DMS153 (cell line): ENCODE measurements around the gene WDR5B.
"Not testable (repeated sequence)": the region's sequence is repeated elsewhere in the genome, so short reads cannot be mapped to it uniquely, and the experiment has no call there.

Experiments used
- DNase-seq: peaks from one replicate; lab custom pipeline; 2025; lab: John Stamatoyannopoulos, UW

WDR5B gene

DNA sequence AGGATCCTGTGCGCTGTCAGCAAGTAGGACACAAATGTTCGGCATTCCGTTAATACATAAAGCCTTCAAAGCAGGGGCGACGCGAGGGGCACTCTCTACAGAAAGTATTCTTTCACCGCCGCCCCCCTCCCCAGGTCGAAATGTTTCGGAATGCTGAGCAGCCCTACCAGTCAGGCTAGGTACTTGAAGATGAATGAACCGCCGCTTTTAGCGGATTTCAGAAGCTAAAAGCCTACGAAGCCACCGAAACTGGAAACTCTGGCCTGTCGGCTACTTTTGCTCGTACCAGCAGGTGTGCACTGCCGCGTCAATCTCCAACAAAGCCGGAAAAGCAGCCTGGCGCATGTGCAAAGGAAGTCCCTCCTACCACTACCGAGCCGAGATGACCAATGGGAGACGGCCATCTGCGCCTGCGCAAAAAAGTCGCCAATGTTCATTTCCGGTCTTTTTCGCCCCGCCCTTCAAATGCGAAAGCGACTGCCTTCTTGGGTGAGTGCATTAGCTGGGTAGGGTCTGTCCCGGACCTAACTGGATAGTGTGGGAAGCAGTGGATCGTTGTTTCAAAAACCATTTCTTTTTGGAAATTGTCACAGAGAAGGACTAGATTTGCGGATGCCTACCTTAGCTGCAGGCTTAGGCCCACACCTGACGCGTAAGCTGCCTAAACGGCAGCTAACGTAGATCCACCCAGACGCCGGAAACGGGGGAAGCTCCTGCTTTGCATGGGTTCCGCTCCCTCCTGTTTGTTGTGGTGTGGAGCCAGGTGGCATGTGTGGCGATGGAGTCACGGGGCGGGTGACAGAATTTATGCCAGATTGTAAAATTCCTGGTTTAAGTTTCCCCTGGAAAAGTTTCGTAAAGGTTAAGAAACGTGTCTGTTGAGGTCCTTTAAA is at the start of gene WDR5B:
Gene WDR5B (minus strand): TSS at position 301 of the 893 bp plus-strand sequence. CDS start 534 bp downstream, outside the sequence.
- DNase-seq = no peak

DNA sequence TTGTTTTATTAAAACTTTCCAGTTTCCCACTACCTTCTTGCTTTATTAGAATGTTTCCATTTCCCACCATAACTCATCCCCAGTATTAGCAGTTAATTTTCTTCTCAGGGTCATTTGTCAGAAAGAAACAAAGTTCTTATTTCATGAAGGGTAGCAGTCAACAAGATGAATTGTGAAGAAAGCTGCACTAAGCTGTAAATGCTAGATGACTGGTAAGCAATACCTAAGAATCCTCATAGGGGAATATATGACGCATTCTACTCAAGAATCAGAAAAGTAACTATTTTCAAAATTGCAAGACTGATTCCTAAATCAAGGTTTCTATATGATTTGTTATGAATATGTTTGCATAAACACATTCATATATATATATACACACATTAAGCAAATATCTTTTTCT is 48.8 kb upstream of the WDR5B start:
- no peak for DNase-seq

DNA sequence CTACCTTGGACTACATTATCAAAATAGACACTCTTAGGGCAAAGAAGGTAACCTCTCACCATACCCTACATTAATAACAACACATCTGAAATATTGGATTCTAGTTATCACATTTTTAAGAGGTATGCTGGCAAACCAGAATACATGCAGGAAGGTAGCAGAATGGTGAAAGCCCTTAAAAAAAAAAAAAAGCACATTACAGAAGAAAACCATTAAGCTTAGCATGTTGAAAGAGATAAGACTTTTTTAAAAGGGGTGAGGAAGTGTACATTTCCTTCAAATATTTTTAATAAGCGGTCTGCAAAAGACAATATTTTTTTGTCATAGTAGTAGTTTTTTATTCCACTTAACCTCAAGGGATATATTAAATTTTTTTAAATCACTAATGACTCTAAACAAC is 46.5 kb upstream of the WDR5B start:
- no peak for DNase-seq

- no peak for DNase-seq
Measured at GRCh38 chr3:122461806-122462205, 45.9 kb upstream of the WDR5B start.

- DNase-seq = no peak
Measured at GRCh38 chr3:122458992-122459391, 43.1 kb upstream of the WDR5B start.

GRCh38 chr3:122457706-122458105 is 41.8 kb upstream of the WDR5B start:
- DNase-seq = no peak

- DNase-seq = no peak
Measured at GRCh38 chr3:122456074-122456473, 40.2 kb upstream of the WDR5B start.

DNA sequence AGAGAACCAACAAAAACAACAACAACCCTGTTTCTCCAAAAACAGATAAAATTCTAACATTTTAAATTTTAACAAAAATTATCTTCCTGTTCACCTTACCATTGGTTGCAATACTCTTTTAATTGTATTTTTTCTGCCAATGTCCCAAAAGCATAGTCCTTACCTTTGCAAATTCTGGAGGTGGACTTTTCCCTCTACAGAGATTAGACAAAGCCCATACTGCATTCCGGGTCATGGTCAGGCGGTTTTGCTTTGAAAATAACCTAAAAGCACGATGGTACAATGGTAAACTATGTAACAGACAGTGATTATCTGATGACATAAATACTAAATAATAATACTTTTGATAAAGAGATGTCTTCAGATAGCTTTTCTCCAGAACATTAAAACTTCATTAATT is 35.5 kb upstream of the WDR5B start:
- no peak for DNase-seq

DNA sequence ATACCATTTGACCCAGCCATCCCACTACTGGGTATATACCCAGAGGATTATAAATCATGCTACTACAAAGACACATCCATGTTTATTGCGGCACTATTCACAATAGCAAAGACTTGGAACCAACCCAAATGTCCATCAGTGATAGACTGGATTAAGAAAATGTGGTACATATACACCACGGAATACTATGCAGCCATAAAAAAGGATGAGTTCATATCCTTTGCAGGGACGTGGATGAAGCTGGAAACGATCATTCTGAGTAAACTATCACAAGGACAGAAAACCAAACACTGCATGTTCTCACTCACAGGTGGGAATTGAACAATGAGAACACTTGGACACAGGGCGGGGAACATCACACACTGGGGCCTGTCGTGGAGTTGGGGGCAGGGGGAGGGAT is 32.4 kb upstream of the WDR5B start:
- not testable (repeated sequence) for DNase-seq

DNA sequence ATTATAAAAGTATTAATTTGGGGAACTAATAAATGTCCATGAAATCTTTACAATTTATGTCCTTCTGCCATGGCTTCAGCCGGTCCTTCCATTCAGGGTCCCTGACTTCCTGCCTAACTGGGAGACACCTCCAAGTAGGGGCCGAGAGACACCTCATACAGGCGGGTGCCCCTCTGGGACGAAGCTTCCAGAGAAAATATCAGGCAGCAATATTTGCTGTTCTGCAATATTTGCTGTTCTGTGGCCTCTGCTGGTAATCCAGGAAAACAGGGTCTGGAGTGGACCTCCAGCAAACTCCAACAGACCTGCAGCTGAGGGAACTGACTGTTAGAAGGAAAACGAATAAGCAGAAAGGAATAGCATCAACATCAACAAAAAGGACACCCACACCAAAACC is 28.6 kb upstream of the WDR5B start:
- not testable (repeated sequence) for DNase-seq

GRCh38 chr3:122443762-122444490 is 28.1 kb upstream of the WDR5B start:
- not testable (repeated sequence) for DNase-seq

- no peak for DNase-seq
Measured at GRCh38 chr3:122443090-122443489, 27.2 kb upstream of the WDR5B start.

GRCh38 chr3:122435950-122436349 is 20.1 kb upstream of the WDR5B start:
- DNase-seq = no peak

- DNase-seq = no peak
Measured at GRCh38 chr3:122430371-122430770, 14.5 kb upstream of the WDR5B start.

DNA sequence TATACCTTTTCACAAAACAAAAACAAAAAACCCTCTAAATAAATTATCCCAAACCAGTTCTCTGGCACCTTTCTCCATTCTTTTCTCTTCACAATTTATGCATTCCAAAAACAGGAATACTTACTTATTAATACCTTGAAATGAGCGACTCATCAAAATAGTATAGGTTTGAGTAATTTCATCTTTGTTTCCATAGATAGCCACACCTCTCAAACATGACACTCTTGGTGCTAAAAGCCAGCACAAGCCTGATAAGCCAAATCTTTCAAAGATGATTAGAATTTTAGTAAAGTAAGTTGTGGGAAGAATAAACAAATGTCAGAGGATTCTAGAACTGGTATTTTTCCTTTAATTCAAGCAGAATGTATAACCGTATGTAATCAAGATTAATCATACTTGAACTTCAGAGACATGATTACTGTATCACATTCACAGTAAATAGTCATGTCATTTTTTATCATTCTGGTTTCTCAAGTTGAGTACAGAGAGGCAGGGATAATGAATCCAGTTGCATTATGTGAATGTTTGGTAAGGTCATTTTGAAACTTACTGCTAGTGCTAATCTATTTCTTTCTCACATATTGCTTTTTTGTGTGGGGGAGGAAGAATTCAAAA is 12.1 kb upstream of the WDR5B start:
- no peak for DNase-seq

DNA sequence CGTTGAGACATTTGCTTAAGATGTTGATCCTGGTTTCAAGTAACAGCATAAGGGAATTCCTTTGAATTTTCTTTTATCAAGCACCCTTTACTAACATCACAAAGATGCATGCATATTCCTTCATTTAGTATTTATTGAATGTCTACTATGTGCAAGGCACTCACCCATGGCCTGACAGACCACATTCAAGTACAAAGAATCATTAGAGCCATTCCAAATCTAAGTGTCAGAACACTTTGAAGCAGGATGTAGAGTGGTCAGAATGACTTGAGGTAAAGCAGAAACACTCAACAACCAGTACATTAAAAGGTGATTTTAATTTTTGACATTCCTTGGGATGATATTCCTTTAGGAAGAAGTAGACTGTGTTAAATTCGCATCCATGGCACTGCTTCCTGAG is 6.0 kb upstream of the WDR5B start:
- no peak for DNase-seq

DNA sequence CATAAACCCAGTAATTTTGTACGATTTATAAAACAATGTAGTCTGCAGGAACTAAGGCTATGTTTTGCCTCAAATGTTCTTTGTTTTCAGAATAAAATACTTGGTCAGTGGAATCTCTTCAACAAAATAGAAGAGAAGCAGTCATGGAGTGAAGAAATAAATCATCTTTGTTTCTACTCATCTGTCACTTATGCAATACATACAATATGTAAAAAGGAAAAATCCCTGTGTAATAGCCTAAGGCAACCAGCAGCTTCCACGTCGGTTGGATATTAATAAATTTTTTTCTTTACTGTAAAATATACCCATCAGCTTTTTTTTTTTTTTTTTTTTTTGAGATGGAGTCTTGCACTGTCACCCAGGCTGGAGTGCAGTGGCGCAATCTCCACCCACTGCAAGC is 5.2 kb upstream of the WDR5B start:
- DNase-seq = no peak

DNA sequence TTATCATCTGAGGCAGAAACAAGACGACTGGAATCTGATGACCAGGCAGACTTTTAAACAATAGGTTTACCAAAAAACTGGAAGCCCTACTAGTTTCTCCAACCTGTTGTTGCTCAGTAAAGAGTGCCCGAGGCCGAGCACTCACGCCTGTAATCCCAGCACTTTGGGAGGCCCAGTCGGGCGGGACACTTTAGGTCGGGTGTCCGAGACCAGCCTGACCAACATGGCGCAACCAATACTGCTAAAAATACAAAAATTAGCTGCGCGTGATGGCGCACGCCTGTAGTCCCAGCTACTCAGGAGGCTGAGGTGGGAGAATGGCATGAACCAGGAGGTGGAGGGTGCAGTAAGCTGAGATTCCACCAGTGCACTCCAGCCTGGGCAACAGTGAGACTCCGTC is 1.1 kb upstream of the WDR5B start:
- no peak for DNase-seq

GRCh38 chr3:122415104-122415744 is 638 bp downstream of the WDR5B start:
- no peak for DNase-seq

DNA sequence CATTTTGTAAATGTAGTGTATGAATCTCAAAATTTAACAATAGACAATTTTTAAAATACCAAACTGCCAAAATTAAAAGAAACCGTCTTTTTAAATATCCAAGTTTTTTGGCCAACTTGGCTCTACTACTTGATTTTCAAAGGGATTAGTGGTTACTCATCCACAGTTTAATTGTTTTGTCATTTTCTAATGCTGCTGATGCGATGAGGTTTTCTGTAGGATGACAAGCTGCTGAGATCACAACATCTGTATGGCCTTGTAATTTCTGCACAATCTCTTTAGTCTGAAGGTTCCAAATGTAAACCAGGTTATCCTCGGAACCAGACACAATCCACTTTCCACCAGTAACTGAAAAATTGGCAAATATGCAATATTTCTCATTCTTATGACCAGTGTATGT is 1.5 kb downstream of the WDR5B start:
- no peak for DNase-seq

- DNase-seq = no peak
Measured at GRCh38 chr3:122410639-122411038, 5.2 kb downstream of the WDR5B start.

DNA sequence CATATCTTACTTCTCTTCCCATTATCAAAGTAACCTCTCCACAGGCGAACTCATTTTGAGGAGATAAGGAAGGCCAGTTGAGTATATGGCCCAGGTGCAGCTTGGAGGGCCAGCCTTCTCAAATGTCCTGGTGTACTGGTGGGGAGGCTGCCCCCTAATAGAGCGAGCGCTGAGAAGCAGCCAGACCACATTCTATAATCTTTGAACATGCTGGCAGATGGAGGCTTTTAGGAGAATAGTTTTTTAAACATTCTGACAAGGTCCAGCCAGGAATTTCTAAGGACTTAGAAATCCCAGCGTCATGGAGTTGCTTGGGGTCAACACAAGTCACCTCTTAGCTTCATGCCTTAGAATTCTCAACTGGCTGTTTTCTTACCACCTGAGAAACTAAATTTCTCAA is 5.8 kb downstream of the WDR5B start:
- no peak for DNase-seq
